T-helper 22 cell (primary cell): ENCODE results near the gene ART1.
A peak's percentile ranks its signal among the peaks of the same experiment; 100 is the strongest.
"Not testable (repeated sequence)": the region's sequence is repeated elsewhere in the genome, so short reads cannot be mapped to it uniquely, and the experiment has no call there.

ENCODE experiments used
- DNase-seq: peaks from one replicate; pipeline ENCODE4 v3.0.0-alpha.2; 2020; ENCODE audit warnings: low read depth

ART1 gene

DNA sequence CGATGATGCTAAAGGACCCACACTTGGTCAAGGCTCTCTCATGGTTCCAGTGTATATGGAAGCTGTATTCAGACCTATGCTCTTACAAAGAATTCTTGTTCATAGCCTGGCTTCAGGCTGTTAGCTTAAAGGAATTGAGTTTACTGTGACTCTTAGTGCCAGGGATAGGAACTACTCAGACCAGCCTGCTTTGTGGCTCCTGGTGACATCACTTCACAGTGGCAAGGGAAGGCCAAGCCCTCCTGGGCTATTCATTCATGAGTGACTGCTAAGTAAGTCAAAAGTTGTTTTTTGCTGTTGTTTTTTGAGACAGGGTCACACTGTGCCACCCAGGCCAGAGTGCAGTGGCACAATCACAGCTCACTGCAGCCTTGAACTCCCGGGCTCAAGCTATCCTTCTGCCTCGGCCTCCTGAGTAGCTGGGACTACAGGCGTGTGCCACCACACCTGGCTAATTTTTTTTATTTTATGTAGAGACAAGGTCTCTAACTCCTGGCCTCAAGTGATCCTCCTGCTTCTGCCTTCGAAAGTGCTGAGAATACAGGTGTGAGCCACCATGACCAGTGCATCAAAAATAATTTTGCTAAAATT lies 12.8 kb upstream of the ART1 start:
- DNase-seq = no peak

DNA sequence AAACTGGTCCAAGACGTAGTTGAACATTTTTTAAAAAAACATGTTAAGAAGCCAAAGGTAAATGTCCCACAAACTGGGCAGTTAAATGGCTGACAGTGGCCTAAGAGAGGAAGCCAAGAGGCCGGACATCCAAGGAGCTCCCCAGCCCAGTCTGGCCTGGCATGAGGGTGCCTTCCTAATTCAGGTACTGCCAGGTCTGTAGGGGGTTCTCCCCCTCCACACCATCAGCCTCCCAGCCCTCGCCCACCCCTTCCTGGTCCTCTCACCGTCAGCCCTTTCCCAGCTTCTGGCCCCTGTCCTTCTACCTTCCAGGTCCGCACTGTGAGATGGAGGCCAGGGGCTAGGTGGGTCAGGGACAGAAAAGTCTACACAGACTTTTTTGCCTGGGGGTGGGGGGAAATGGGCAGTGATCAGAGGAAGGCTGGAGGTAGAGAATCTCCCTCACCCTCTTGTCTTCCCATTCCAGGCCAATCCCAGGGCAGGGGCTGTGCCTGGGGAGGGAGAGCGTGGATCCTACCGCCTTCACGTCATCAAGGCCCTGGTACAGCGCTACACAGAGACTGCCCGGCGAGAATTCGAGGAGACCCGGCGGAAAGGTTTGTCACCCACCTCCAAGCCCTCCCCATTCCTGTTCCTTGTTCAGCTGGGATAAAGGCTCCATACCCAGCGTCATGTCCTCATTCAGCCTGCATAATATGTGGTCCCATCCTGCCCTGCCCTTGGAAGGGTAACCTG lies 9.1 kb upstream of the ART1 start:
- no peak for DNase-seq

DNA sequence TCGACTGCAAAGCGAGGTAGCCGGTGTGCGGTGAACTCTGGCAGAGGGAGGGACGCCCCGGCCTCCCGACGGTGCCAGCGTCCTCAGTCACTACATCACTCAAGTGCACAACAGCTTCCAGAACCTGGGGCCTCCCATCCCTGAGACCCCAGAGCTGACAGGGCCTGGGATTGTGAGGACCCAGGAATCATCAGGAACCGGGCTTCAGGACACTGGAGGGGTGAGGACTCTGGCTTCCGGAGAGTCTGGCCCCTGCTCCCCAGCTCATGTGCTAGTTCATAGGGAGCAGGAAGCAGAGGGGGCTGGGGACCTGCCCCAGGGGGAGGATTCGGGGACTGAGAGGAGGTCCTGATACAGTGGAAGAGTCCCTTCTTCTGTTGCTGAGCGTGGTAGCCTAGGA lies 7.7 kb upstream of the ART1 start:
- no peak for DNase-seq

DNA sequence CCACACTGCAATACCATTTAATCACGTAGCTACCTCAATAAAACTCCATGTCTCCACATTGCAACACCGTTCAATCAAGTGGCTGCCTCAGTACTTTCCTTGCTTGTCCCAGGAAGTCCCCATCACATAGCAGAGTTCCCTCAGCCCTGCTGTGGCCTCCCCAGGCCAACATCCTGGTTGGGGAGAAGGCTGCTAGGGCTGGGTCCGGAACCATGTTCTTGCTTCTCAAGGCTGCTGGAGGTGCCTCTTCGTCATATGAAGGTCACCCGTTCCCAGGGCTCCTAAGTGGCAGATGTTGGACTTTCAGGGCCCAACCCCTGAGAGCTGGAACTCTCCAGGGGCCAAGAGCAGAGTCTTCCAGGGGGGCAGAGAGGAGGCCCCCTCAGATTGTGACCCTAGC lies 6.4 kb upstream of the ART1 start:
- no peak for DNase-seq

DNA sequence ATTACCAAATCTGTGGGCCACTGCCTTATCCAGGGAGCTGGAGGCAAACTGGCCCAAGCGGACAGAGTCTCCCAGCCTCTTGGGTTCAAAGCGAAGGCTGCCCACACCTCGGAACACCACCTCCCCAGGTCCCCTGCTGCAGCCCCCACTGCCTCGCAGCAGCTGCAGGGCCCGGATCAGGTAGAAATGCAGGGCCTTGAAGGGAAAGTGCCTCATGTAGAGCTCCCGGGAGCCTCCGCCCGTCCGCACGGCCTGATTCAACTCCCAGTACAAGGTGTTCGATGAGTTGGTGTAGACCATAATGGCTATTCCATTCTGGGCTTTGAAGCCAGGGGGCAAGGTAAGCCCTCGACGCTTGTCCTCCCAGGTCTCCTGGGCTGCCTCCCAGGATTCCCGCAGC lies 5.1 kb upstream of the ART1 start:
- no peak for DNase-seq

DNA sequence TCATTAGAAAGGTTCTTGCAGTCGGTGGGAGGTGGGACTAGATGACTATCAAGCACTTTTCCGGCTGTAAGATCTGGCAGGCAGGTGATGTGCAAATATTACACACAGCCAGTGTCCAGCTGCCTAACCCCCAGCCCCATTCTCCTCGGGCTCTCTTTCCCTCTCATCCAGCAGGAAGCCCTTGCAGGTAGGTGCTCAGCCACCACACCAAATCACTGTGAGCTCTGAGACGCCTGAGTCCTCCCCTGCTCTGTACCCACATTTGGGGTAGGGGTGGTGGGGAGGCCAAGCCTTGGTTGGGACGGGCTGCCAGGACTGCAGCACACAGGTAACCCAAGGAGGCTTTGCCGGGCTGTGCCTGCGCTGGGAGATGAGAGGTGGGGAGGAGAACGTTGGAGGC lies 3.7 kb upstream of the ART1 start:
- DNase-seq = no peak

DNA sequence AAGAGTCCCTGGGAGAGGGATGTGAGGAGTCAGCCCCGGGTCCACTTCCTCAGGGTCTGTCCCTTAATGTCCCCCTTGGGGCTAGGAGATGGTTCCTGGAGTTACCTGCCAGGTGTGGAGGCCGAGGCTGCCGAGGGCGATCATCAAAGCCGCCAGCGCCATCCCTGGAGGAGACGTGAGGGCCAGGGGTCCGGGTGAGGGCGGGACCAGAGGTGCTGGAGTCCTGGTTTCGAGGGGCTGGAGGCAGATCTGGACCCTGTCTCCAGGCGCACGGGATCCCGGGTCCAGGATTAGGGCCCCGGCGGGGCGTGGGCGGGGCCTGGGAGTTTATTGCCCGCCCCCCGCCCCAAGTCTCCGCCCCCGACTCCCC lies 3.2 kb upstream of the ART1 start, which contains the start of gene ART5:
Gene ART5 (minus strand): TSS at position 292 of the 370 bp plus-strand sequence. CDS start 130 bp downstream, at position 162.
- DNase-seq = no peak

DNA sequence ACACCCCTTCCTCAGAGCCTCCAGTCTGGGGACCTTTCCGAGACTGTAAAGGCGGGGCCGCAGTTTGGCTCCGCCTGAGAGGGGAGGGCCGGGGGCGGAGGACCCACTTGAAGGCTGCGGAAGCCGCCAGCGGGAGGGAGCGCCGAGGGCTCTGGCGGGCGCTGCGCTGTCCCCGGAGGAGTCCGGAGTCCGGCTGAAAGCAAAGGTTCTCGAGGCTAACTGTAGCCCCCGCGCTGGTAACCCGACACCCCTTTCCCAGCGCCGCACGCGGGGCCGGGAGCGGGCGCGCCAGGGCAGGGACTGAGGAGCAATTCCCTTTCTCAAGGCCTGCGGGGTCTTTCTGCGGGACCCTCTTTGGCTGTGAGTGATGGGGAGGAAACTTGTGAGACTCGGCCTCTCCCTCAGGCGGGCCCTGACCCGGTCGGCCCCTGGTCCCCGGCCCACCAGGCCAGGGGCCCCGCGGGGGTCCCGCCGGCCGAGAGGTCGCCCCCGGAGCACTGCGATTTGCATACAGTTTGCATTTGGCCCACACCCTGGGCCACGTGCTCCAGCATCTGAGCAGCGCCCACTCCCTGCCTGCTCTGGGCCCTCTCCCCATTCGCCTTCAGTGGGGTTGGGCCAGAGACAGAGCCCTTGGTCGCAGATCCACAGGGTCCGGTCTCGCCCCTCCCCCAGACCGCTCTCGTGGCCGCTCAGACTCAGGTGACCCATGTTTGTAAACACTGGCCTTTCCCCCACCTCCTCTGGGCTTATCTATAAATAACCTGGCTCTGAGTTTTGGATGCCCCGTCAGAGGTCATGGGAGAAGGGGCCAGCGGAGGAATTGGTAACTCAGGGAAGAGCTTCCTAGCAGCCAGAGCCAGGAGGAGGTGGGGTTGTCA lies 2.6 kb upstream of the ART1 start:
- DNase-seq = peak; percentile 56

DNA sequence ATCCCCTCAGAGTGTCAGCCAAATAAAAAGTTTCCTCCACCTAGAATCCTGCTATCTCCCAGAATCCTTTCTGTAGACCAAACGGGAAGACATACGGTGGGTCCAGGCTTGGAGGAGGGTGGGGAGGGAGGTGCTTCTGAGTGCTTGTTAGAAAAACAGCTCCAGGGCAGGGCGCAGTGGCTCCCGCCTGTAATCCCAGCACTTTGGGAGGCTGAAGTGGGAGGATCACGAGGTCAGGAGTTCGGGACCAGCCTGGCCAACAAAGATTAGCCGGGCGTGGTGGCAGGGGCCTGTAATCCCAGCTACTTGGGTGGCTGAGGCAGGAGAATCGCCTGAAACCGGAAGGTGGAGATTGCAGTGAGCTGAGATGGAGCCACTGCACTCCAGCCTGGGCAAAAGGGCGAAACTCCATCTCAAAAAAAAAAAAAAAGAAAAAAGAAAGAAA lies 1.8 kb upstream of the ART1 start:
- not testable (repeated sequence) for DNase-seq

DNA sequence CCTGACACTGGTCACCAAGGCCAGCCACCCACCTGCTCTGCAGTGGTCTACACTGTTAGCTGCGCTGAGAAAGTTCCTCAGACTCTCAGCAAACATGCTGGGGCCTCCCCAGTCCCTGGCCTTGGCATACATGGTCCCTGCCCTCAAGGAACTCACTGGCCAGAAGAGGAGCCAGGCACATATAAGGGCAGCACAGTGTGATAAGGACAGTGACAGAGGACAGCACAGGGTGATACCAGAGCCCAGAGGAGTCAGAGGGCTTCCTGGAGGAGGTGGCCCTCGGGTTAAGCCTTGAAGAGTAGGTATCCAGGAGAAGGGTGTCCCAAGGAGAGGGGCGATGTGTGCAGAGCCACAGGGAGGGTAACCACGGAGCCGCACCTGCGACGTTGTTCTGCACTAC lies 624 bp downstream of the ART1 start:
- no peak for DNase-seq

DNA sequence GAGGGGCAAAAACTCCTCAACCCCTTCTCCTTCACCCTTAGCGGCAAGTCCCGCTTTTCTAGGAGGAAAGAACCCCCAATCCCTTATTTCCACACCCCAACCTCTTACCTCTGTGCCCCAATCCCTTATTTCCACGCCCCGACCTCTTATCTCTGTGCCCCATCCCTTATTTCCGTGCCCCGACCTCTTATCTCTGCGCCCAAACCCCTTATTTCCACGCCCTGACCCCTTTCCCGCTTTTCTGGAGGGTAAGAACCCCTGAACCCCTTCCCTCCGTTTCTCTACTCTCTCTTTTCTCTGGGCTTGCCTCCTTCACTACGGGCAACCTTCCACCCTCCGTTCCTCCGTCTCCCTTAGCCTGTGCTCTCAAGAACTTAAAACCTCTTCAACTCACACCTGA lies 3.9 kb downstream of the ART1 start:
- DNase-seq = not testable (repeated sequence)

DNA sequence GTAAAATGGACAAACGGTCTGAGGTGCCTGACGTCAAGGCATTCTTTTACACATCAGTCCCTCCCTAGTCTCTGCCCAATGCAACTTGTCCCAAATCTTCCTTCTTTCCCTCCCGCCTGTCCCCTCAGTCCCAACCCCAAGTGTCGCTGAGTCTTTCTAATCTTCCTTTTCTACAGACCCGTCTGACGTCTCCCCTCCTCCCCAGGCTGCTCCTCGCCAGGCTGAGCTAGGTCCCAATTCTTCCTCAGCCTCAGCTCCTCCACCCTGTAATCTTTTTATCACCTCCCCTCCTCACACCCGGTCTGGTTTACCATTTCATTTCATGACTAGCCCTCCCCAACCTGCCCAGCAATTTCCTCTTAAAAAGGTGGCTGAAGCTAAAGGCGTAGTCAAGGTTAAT lies 4.4 kb downstream of the ART1 start:
- DNase-seq = not testable (repeated sequence)

DNA sequence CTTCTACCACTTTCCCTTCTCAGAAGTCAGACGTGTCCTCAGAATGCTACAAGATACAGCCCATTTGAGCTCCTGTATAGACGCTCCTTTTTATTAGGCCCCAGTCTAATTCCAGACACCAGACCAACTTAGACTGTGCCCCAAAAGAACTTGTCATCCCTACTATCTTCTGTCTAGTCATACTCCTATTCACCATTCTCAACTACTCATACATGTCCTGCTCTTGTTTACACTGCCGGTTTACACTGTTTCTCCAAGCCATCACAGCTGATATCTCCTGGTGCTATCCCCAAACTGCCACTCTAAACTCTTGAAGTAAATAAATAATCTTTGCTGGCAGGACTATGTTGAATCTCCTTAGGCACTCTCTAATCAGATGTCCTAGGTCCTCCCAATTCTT lies 7.6 kb downstream of the ART1 start:
- not testable (repeated sequence) for DNase-seq

DNA sequence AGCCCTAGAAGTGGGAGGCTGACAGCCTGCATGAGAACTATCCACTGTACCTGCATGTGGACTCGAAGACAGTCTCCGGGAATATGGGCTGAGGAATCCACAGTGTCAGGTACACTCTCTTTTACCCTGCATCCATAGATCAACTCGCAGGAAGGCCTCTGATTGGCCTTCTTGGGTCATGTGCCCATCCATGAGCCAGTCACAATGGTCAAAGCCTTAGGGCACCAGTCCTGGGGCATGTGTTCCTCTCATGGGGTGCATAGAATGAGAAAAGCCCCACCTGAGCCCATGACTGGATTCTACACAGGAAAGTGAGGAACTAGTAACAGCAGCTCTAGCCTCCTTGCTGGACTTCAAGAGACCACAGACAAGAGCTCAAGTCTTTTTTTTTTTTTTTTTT lies 10.6 kb downstream of the ART1 start:
- no peak for DNase-seq

DNA sequence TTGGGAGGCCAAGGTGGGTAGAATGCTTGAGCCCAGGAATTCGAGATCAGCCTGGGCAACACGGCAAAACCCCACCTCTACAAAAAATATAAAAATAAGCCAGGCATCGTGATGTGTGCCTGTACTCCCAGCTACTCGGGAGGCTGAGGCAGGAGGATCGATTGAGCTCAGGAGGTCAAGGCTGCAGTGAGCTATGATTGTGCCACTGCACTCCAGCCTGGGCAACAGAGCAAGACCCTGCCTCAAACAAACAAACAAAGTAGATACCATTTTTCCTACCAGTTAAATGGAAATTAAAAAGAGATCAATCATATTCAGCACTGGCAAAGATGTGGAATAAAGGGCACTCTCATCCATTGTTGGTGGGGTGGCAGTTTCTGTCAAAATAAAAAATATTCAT lies 12.4 kb downstream of the ART1 start:
- DNase-seq = not testable (repeated sequence)

DNA sequence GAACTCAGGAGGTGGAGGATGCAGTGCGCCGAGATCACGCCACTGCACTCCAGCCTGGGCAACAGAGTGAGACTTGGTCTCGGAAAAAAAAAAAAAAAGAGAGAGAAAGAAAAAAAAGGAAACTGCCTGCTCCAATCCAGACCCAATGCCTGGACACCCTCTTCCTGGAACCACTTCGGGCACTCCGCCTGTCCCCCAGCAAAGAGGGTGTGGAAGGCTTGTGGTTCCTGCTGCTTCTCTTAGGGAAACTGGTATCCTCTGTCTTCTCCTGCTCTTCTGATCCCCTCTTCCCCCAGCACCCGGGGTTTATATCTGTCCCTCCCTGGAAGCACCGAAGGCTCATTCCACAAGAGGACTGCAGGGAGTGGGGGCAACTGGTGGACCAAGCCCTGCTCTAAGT lies 13.3 kb downstream of the ART1 start:
- no peak for DNase-seq

DNA sequence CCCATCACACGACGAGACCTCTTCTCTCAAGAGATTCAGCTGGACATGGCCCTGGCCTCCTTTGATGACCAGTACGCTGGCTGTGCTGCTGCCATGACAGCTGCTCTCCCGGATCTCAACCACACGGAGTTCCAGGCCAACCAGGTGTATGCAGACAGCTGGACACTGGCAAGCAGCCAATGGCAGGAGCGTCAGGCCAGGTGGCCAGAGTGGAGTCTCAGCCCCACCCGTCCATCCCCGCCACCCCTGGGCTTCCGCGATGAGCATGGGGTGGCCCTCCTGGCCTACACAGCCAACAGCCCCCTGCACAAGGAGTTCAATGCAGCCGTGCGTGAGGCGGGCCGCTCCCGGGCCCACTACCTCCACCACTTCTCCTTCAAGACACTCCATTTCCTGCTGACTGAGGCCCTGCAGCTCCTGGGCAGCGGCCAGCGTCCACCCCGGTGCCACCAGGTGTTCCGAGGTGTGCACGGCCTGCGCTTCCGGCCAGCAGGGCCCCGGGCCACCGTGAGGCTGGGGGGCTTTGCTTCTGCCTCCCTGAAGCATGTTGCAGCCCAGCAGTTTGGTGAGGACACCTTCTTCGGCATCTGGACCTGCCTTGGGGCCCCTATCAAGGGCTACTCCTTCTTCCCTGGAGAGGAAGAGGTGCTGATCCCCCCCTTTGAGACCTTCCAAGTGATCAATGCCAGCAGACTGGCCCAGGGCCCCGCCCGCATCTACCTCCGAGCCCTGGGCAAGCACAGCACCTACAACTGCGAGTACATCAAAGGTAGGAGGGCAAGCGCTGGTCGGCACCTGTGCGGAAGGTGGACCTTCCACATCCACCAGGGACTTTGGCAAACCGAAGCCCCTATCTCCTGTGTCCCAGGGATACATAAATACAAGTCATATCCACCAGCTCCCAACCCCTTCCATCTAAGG lies 14.9 kb downstream of the ART1 start:
- no peak for DNase-seq

DNA sequence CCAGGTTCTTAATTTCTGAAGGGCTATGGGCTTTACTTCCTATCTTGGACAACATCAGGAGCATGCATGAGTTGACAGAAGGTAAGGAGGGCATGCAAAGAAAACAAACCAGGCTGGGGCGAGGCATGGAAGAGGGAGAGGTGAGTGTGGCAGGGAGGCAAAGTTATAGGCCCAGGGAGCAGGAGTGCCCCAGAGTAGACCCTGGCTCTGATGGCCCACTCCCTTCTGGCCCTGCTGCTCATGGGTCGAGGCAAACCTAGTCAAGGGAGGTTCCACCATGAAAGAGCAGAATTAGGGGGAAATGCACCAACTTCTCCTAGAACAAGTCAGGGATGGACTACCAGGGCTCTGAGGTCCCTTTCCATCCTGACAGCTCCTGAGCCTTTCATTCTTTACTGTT lies 16.0 kb downstream of the ART1 start:
- no peak for DNase-seq

DNA sequence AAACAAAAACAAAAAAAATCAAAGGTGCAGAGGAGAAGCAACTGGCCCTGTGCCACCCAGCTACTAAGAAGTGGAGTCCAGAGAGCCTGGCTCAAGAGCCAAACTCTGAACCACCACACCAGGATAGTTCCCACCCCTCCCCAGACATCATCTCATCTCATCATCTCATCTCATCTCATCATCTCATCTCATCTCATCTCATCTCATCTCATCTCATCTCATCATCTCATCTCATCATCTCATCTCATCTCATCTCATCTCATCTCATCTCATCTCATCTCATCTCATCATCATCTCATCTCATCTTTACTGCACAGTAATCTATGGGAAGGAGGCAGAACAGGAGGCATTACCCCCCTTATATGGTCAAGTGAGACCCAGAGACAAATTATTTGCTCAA lies 17.9 kb downstream of the ART1 start:
- DNase-seq = no peak

DNA sequence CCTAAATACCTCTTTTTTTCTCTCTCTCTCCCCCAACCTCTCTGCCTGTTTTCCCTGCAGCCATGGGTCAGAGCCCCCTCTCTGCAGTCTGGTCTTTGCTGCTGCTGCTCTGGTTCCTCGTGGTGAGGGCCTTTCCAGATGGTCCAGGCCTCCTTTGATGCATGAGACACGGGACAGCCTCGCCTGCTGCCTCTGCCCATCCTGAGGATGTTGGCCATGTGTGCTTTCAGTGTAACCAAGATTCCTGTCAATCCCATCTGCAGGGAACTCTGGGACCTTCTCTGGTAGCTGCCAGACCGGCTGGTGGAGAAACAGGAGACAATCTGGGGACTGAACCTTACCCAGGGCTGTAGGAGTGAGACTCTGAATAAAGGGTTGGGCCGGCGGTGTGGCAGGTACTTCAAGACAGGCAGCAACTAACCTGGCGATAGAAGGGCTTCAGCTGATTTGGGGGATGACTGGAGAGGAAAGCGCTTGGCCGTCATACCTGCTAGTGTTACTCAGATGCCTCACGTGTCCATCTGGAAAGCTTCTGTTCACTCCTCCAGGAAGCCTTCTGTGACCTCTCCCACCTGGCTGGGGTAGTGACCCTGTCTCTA lies 19.2 kb downstream of the ART1 start:
- no peak for DNase-seq

DNA sequence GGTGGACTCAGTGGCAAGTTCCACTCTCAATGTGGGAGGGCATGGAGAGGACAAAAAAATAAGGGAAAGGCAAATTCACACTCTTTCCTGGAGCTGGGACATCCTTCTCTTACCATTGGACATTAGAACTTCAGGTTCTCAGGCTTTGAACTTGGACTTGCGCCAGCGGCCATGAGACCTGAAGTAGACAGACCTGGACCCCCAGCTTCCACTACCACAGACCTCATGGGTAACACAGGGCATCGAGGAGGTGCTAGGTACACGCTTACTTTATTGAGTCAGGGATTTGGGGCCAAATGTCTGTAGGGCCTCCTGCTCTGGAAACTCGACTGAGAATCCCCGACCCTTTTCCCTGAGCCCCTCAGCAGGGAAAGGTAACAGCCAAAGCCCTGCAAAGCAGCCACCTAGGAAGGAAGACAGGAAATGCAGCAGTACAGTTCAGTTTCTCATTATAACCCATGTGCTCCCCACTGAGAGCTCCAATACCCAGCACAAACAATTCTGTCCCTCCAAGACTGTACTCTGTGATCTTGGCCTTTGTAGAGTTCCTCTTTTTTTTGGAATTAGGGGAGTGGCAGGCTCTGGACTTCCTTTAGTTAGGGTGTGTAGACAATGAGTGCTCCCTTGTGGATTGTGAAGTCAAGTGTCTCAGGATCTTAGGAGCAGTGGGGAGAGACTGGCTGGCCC lies 20.6 kb downstream of the ART1 start:
- no peak for DNase-seq
